ENCODE data around the gene CLIP1. TPM values are rescaled to one million over a fixed set of nuclear protein-coding genes. Genes with fewer than 3 reads are reported as not detected.
"Not testable (repeated sequence)": the region's sequence is repeated elsewhere in the genome, so short reads cannot be mapped to it uniquely, and the experiment has no call there.

The CLIP1 gene
- total RNA-seq, 1 experiment from 2014 or later: 62.2 TPM

DNA sequence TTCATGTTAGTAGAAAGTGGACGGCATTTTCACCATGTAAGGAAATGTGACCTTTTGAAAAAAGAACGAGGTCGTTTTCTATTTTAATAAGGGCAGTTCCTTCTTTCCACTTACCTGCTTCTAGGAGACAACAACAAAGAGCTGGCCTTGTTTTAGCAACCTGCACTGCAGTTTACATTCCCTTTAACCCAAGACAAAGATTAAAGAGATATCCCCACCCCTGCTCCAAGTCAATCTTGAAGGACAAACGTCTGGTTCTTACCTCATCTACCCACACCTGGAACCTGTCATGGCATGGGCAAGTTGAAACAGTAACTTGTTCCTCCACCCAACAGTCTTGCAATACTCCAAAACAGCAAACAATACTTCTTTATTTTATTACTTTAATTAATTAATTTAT lies 45.5 kb upstream of the CLIP1 start:
- BruUV-seq (replicated peaks): no TSS peak
- no peak for DNase-seq (ENCODE audit: low spot score)
- Histone ChIP-seq H3K4me1 (ENCODE audit: insufficient read depth, low read length, poor library complexity, severe bottlenecking) (no peaks in the 10 kb centered on the region), H3K27ac (ENCODE audit: low read depth, low read length, poor library complexity, severe bottlenecking) (no peak overlapping the region), H3K36me3 (ENCODE audit: insufficient read depth, low read length, poor library complexity, severe bottlenecking) (peaks cover 11% of the 10 kb centered on the region), H3K9me3 (ENCODE audit: low read depth, low read length, poor library complexity, severe bottlenecking) (no peaks in the 10 kb centered on the region), H3K27me3 (replicated peaks; ENCODE audit: insufficient read depth, low read depth, low read length, poor library complexity) (no peaks in the 10 kb centered on the region), H3K4me3 (ENCODE audit: low read depth, low read length, poor library complexity, severe bottlenecking) (no peak overlapping the region)
- no peak for TF ChIP-seq EZH2 (IDR thresholded peaks at IDR 0.05; ENCODE audit: borderline replicate concordance, low read depth, low read length, poor library complexity, severe bottlenecking)
- TF ChIP-seq CTCF (conservative IDR thresholded peaks at IDR 0.05; ENCODE audit: low read depth, low read length): no peak
- ChIA-PET POLR2A (ENCODE audit: low non-redundant PET) (no interaction called here), CTCF (no interaction called here)
- intact Hi-C loops (cut with micrococcal nuclease; ENCODE audit: unreplicated experiment): no loop called here

GRCh38 chr12:122464317-122465042 lies 42.0 kb upstream of the CLIP1 start:
- BruUV-seq (replicated peaks); H3K27me3 ChIP-seq (replicated peaks; ENCODE audit: insufficient read depth, low read depth, low read length, poor library complexity); intact Hi-C loops (cut with micrococcal nuclease; ENCODE audit: unreplicated experiment); H3K36me3 ChIP-seq (ENCODE audit: insufficient read depth, low read length, poor library complexity, severe bottlenecking); H3K27ac ChIP-seq (ENCODE audit: low read depth, low read length, poor library complexity, severe bottlenecking); POLR2A ChIA-PET (ENCODE audit: low non-redundant PET); H3K4me3 ChIP-seq (ENCODE audit: low read depth, low read length, poor library complexity, severe bottlenecking); H3K4me1 ChIP-seq (ENCODE audit: insufficient read depth, low read length, poor library complexity, severe bottlenecking); CTCF ChIA-PET; H3K9me3 ChIP-seq (ENCODE audit: low read depth, low read length, poor library complexity, severe bottlenecking): not testable (repeated sequence)
- peak; percentile 53 for DNase-seq (ENCODE audit: low spot score)

GRCh38 chr12:122460641-122461040 lies 38.2 kb upstream of the CLIP1 start:
- intact Hi-C loops (cut with micrococcal nuclease; ENCODE audit: unreplicated experiment): no loop called here
- no peak for DNase-seq (ENCODE audit: low spot score)
- H3K4me1 ChIP-seq (ENCODE audit: insufficient read depth, low read length, poor library complexity, severe bottlenecking): no peaks in the 10 kb centered on the region
- H3K9me3 ChIP-seq (ENCODE audit: low read depth, low read length, poor library complexity, severe bottlenecking): no peaks in the 10 kb centered on the region
- BruUV-seq (replicated peaks): no TSS peak
- H3K36me3 ChIP-seq (ENCODE audit: insufficient read depth, low read length, poor library complexity, severe bottlenecking): no peaks in the 10 kb centered on the region
- no peak overlapping the region for H3K27ac ChIP-seq (ENCODE audit: low read depth, low read length, poor library complexity, severe bottlenecking)
- H3K27me3 ChIP-seq (replicated peaks; ENCODE audit: insufficient read depth, low read depth, low read length, poor library complexity): no peaks in the 10 kb centered on the region
- ChIA-PET CTCF (no interaction called here), POLR2A (ENCODE audit: low non-redundant PET) (no interaction called here)
- TF ChIP-seq EZH2 (IDR thresholded peaks at IDR 0.05; ENCODE audit: borderline replicate concordance, low read depth, low read length, poor library complexity, severe bottlenecking) (no peak), CTCF (conservative IDR thresholded peaks at IDR 0.05; ENCODE audit: low read depth, low read length) (no peak)
- H3K4me3 ChIP-seq (ENCODE audit: low read depth, low read length, poor library complexity, severe bottlenecking): no peak overlapping the region

- intact Hi-C loops (cut with micrococcal nuclease; ENCODE audit: unreplicated experiment): no loop called here
- BruUV-seq (replicated peaks): no TSS peak
- POLR2A ChIA-PET (ENCODE audit: low non-redundant PET): no interaction called here
Observed at GRCh38 chr12:122460061-122460460, 37.6 kb upstream of the CLIP1 start.

More at GRCh38 chr12:122460061-122460460, 37.6 kb upstream of the CLIP1 start:
- no peak overlapping the region for H3K4me3 ChIP-seq (ENCODE audit: low read depth, low read length, poor library complexity, severe bottlenecking)
- CTCF ChIA-PET: no interaction called here
- H3K27me3 ChIP-seq (replicated peaks; ENCODE audit: insufficient read depth, low read depth, low read length, poor library complexity): no peaks in the 10 kb centered on the region
- H3K9me3 ChIP-seq (ENCODE audit: low read depth, low read length, poor library complexity, severe bottlenecking): no peaks in the 10 kb centered on the region
- TF ChIP-seq CTCF (conservative IDR thresholded peaks at IDR 0.05; ENCODE audit: low read depth, low read length): no peak
- DNase-seq (ENCODE audit: low spot score): no peak
- no peak overlapping the region for H3K27ac ChIP-seq (ENCODE audit: low read depth, low read length, poor library complexity, severe bottlenecking)
- H3K4me1 ChIP-seq (ENCODE audit: insufficient read depth, low read length, poor library complexity, severe bottlenecking): no peaks in the 10 kb centered on the region
- H3K36me3 ChIP-seq (ENCODE audit: insufficient read depth, low read length, poor library complexity, severe bottlenecking): no peaks in the 10 kb centered on the region

Data from A673 (cell line).